OCI-LY3 (cell line): ENCODE data around the gene MYH6.

Experiments used
- H2AFZ ChIP-seq: fragments of 200-600, 300-600 bp; shearing (Covaris generic); 2 replicates; pipeline ENCODE4 v1.6.0; 2014; ENCODE audit warnings: antibody characterized with exemption, low read depth, low read length
- H3K27ac ChIP-seq: fragments of 200-600, 300-600 bp; sonication (generic); 2 replicates; pipeline ENCODE4 v1.5.1; 2014; ENCODE audit warnings: mild to moderate bottlenecking, low read length, moderate library complexity, mixed read lengths
- H3K27me3 ChIP-seq: fragments of 200-600, 300-600 bp; sonication (generic); 2 replicates; pipeline ENCODE4 v1.6.1; 2014; ENCODE audit warnings: low read depth, low read length, mixed read lengths
- H3K36me3 ChIP-seq: fragments of 200-600, 300-600 bp; sonication (generic); replicated peaks from 2 replicates; pipeline ENCODE3; 2014; ENCODE audit warnings: low read depth, low read length, mixed read lengths
- H3K4me1 ChIP-seq: fragments of 300-600, 200-600 bp; sonication (generic); 2 replicates; pipeline ENCODE4 v1.6.1; 2014; ENCODE audit warnings: low read length, mixed read lengths
- H3K4me2 ChIP-seq: fragments of 200-600, 300-600 bp; sonication (generic); 2 replicates; pipeline ENCODE4 v1.6.1; 2014; ENCODE audit warnings: low read length, mixed read lengths
- H3K4me3 ChIP-seq: fragments of 300-600, 200-600 bp; sonication (generic); 2 replicates; pipeline ENCODE4 v1.5.1; 2014; ENCODE audit warnings: antibody characterized with exemption, mild to moderate bottlenecking, low read length, moderate library complexity
- H3K79me2 ChIP-seq: fragments of 300-600, 200-600 bp; shearing (Covaris generic); 2 replicates; pipeline ENCODE4 v1.6.1; 2014; ENCODE audit warnings: mild to moderate bottlenecking, low read length, mixed read lengths
- H3K9ac ChIP-seq: fragments of 300-600, 200-600 bp; shearing (Covaris generic); 2 replicates; pipeline ENCODE4 v1.6.0; 2014; ENCODE audit warnings: mild to moderate bottlenecking, low read length, moderate library complexity
- H3K9me3 ChIP-seq: fragments of 200-600, 300-600 bp; shearing (Covaris generic); 2 replicates; pipeline ENCODE4 v1.6.1; 2014; ENCODE audit warnings: low read length, mixed read lengths; ENCODE audit not compliant: insufficient read depth
- H4K20me1 ChIP-seq: fragments of 200-600, 300-600 bp; sonication (generic); 2 replicates; pipeline ENCODE4 v1.6.1; 2016; ENCODE audit warnings: low read length, mixed read lengths; ENCODE audit not compliant: insufficient read depth
- EZH2phosphoT487 ChIP-seq: fragments of 200-600 bp; shearing (Covaris generic); IDR thresholded peaks from 2 replicates; pipeline ENCODE4 v1.6.1; 2018; ENCODE audit warnings: antibody characterized with exemption, mixed run types, low read depth
- TF ChIP-seq, protein P1 (sequence below): fragments of 200-600, 300-600 bp; sonication (generic); IDR thresholded peaks from 2 replicates; pipeline ENCODE4 v1.5.1; 2014; ENCODE audit warnings: antibody characterized with exemption, low read length, low read depth

MYH6 gene

GRCh38 chr14:23405096-23405495 lies 3.0 kb downstream of the MYH6 start:
- TF ChIP-seq, protein P1, sequence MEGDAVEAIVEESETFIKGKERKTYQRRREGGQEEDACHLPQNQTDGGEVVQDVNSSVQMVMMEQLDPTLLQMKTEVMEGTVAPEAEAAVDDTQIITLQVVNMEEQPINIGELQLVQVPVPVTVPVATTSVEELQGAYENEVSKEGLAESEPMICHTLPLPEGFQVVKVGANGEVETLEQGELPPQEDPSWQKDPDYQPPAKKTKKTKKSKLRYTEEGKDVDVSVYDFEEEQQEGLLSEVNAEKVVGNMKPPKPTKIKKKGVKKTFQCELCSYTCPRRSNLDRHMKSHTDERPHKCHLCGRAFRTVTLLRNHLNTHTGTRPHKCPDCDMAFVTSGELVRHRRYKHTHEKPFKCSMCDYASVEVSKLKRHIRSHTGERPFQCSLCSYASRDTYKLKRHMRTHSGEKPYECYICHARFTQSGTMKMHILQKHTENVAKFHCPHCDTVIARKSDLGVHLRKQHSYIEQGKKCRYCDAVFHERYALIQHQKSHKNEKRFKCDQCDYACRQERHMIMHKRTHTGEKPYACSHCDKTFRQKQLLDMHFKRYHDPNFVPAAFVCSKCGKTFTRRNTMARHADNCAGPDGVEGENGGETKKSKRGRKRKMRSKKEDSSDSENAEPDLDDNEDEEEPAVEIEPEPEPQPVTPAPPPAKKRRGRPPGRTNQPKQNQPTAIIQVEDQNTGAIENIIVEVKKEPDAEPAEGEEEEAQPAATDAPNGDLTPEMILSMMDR: no peak
- no peak for TF ChIP-seq EZH2phosphoT487
- no peak overlapping the region for H3K27ac ChIP-seq
- peaks cover 57% of the 10 kb centered on the region for H3K4me1 ChIP-seq
- H3K4me2 ChIP-seq: no peak overlapping the region
- H3K9ac ChIP-seq: no peak overlapping the region
- no peaks in the 10 kb centered on the region; the same call in 1 of the 2 replicates for H3K27me3 ChIP-seq
- no peaks in the 10 kb centered on the region for H3K79me2 ChIP-seq
- no peak overlapping the region for H2AFZ ChIP-seq
- H3K4me3 ChIP-seq: no peak overlapping the region
- H4K20me1 ChIP-seq: no peaks in the 10 kb centered on the region
- no peaks in the 10 kb centered on the region for H3K9me3 ChIP-seq
- no peaks in the 10 kb centered on the region for H3K36me3 ChIP-seq

DNA sequence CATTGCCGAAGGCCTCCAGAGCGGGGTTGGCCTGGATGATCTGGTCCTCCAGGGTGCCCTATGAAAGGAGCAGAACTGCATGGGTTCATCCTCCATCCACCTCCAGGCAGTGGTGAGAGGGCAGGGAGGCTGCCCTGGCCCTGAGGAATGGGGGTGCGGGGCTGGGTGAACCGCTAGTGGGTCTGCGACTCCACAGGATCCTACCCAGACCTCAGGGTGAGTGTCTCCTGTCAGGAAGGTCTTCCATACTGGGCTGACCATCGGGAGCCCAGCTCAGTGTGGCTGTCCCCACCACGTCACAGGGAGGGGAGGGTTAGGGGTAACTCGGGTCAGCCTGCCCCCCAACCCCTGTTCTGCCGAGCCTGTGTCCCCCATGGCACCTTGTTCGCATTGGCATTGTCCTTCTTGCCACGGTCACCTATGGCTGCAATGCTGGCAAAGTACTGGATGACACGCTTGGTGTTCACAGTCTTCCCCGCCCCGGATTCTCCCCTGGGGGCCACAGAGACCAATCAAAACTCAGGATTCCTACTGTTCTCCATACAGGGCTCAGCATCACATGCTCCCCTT lies 3.7 kb downstream of the MYH6 start:
- Histone ChIP-seq H3K79me2 (no peaks in the 10 kb centered on the region), H3K9ac (no peak overlapping the region), H2AFZ (no peak overlapping the region), H3K27me3 (no peaks in the 10 kb centered on the region; the same call in 1 of the 2 replicates), H3K9me3 (no peaks in the 10 kb centered on the region), H3K27ac (no peak overlapping the region), H3K4me3 (no peak overlapping the region), H3K4me2 (no peak overlapping the region), H3K4me1 (peaks cover 50% of the 10 kb centered on the region), H4K20me1 (no peaks in the 10 kb centered on the region), H3K36me3 (no peaks in the 10 kb centered on the region)
- TF ChIP-seq EZH2phosphoT487: no peak
- TF ChIP-seq, protein P1: no peak

- no peaks in the 10 kb centered on the region for H4K20me1 ChIP-seq
- no peak overlapping the region for H3K9ac ChIP-seq
- H3K79me2 ChIP-seq: no peaks in the 10 kb centered on the region
- H3K36me3 ChIP-seq: no peaks in the 10 kb centered on the region
- H3K4me3 ChIP-seq: no peak overlapping the region
- no peaks in the 10 kb centered on the region; the same call in 1 of the 2 replicates for H3K27me3 ChIP-seq
- H3K27ac ChIP-seq: no peak overlapping the region
- no peaks in the 10 kb centered on the region for H3K9me3 ChIP-seq
- no peak overlapping the region for H2AFZ ChIP-seq
- peaks cover 45% of the 10 kb centered on the region for H3K4me1 ChIP-seq
- no peak overlapping the region for H3K4me2 ChIP-seq
- TF ChIP-seq, protein P1: no peak
- TF ChIP-seq EZH2phosphoT487: no peak
Observed at GRCh38 chr14:23403908-23404307, 4.2 kb downstream of the MYH6 start.

GRCh38 chr14:23403139-23403438 lies 5.0 kb downstream of the MYH6 start:
- Histone ChIP-seq H3K9ac (peak overlapping the region; percentile 16; the same call in 1 of the 2 replicates), H3K4me3 (peak overlapping the region; percentile 56), H3K27me3 (no peaks in the 10 kb centered on the region; the same call in 1 of the 2 replicates), H2AFZ (peak overlapping the region; percentile 46; the same call in 1 of the 2 replicates), H4K20me1 (no peaks in the 10 kb centered on the region), H3K27ac (no peak overlapping the region), H3K9me3 (no peaks in the 10 kb centered on the region), H3K36me3 (no peaks in the 10 kb centered on the region), H3K4me1 (peaks cover 37% of the 10 kb centered on the region), H3K4me2 (peak overlapping the region; percentile 72), H3K79me2 (no peaks in the 10 kb centered on the region)
- no peak for TF ChIP-seq EZH2phosphoT487
- TF ChIP-seq, protein P1: no peak
